ENCODE measurements around the gene NR3C1.

GRCh38 chr5:143337946-143338345 is 65.5 kb downstream of the NR3C1 start:
- TF ChIP-seq CTCF (IDR thresholded peaks at IDR 0.05) (no peak), ZFX (IDR thresholded peaks at IDR 0.05; ENCODE audit: borderline replicate concordance) (no peak)

All from 22Rv1 (cell line).